ENCODE data around the gene WDR91.
"Not testable (repeated sequence)": the region's sequence is repeated elsewhere in the genome, so short reads cannot be mapped to it uniquely, and the experiment has no call there.

The WDR91 gene

GRCh38 chr7:135215180-135215579, 3.9 kb upstream of the WDR91 start:
- no peaks in the 10 kb centered on the region for H3K36me3 ChIP-seq (ENCODE audit: insufficient read depth, low read length)
- H3K4me1 ChIP-seq (ENCODE audit: insufficient read depth, low read length), result peaks cover 14% of the 10 kb centered on the region
- H3K4me3 ChIP-seq (ENCODE audit: low read depth in 1 of 2, low read length in 2 of 2), result no peak overlapping the region
- H3K79me2 ChIP-seq (ENCODE audit: insufficient read depth, low read length), result no peaks in the 10 kb centered on the region
- DNase-seq, result no peak
- no peak for ATAC-seq (ENCODE audit: insufficient read depth, low read depth)
- no peak overlapping the region for H3K9ac ChIP-seq (ENCODE audit: low read depth, low read length)
- H2AFZ ChIP-seq (ENCODE audit: low read depth, low read length), result no peak overlapping the region
- no peak overlapping the region for H3K4me2 ChIP-seq (ENCODE audit: insufficient read depth, low read length)
- H3K27me3 ChIP-seq (ENCODE audit: insufficient read depth, low read length, poor library complexity), result no peaks in the 10 kb centered on the region
- no peak overlapping the region for H3K27ac ChIP-seq (ENCODE audit: low read length)
- no peaks in the 10 kb centered on the region for H4K20me1 ChIP-seq (ENCODE audit: insufficient read depth, low read length)
- H3K9me3 ChIP-seq (ENCODE audit: insufficient read depth, low read length, severe bottlenecking), result no peaks in the 10 kb centered on the region
- TF ChIP-seq CTCF (IDR thresholded peaks at IDR 0.05; ENCODE audit: borderline replicate concordance, extremely low read depth, low read length, poor library complexity, severe bottlenecking) (no peak), EZH2 (IDR thresholded peaks at IDR 0.05; ENCODE audit: borderline replicate concordance, low read depth, low read length, severe bottlenecking) (no peak)

- Histone ChIP-seq H3K27me3 (ENCODE audit: insufficient read depth, low read length, poor library complexity) (no peaks in the 10 kb centered on the region), H3K36me3 (ENCODE audit: insufficient read depth, low read length) (no peaks in the 10 kb centered on the region), H3K79me2 (ENCODE audit: insufficient read depth, low read length) (no peaks in the 10 kb centered on the region), H4K20me1 (ENCODE audit: insufficient read depth, low read length) (no peaks in the 10 kb centered on the region), H3K4me3 (ENCODE audit: low read depth in 1 of 2, low read length in 2 of 2) (no peak overlapping the region), H2AFZ (ENCODE audit: low read depth, low read length) (no peak overlapping the region), H3K9ac (ENCODE audit: low read depth, low read length) (no peak overlapping the region), H3K9me3 (ENCODE audit: insufficient read depth, low read length, severe bottlenecking) (no peaks in the 10 kb centered on the region), H3K4me2 (ENCODE audit: insufficient read depth, low read length) (no peak overlapping the region), H3K27ac (ENCODE audit: low read length) (no peak overlapping the region), H3K4me1 (ENCODE audit: insufficient read depth, low read length) (peaks cover 15% of the 10 kb centered on the region)
- ATAC-seq (ENCODE audit: insufficient read depth, low read depth), result no peak
- DNase-seq, result no peak
- TF ChIP-seq EZH2 (IDR thresholded peaks at IDR 0.05; ENCODE audit: borderline replicate concordance, low read depth, low read length, severe bottlenecking) (no peak), CTCF (IDR thresholded peaks at IDR 0.05; ENCODE audit: borderline replicate concordance, extremely low read depth, low read length, poor library complexity, severe bottlenecking) (no peak)
Measured at GRCh38 chr7:135213831-135214230, 2.5 kb upstream of the WDR91 start.

GRCh38 chr7:135211946-135212685, 790 bp upstream of the WDR91 start:
- H3K4me3 ChIP-seq (ENCODE audit: low read depth in 1 of 2, low read length in 2 of 2), result peak overlapping the region; percentile 39 to 72; a peak in 3 of 4 replicates
- H3K36me3 ChIP-seq (ENCODE audit: insufficient read depth, low read length); H4K20me1 ChIP-seq (ENCODE audit: insufficient read depth, low read length); H3K9me3 ChIP-seq (ENCODE audit: insufficient read depth, low read length, severe bottlenecking); H3K27me3 ChIP-seq (ENCODE audit: insufficient read depth, low read length, poor library complexity); ATAC-seq (ENCODE audit: insufficient read depth, low read depth); H3K79me2 ChIP-seq (ENCODE audit: insufficient read depth, low read length); DNase-seq: not testable (repeated sequence)
- H3K9ac ChIP-seq (ENCODE audit: low read depth, low read length), result peak overlapping the region; percentile 65
- H3K4me2 ChIP-seq (ENCODE audit: insufficient read depth, low read length), result peak overlapping the region; percentile 100
- H2AFZ ChIP-seq (ENCODE audit: low read depth, low read length), result peak overlapping the region; percentile 99
- peak overlapping the region; percentile 70 for H3K27ac ChIP-seq (ENCODE audit: low read length)
- H3K4me1 ChIP-seq (ENCODE audit: insufficient read depth, low read length), result peaks cover 15% of the 10 kb centered on the region

GRCh38 chr7:135210888-135211178, 493 bp downstream of the WDR91 start:
- no peaks in the 10 kb centered on the region for H3K79me2 ChIP-seq (ENCODE audit: insufficient read depth, low read length)
- H3K27ac ChIP-seq (ENCODE audit: low read length), result peak overlapping the region; percentile 1; the same call in 1 of the 2 replicates
- TF ChIP-seq CTCF (IDR thresholded peaks at IDR 0.05; ENCODE audit: borderline replicate concordance, extremely low read depth, low read length, poor library complexity, severe bottlenecking) (no peak), EZH2 (IDR thresholded peaks at IDR 0.05; ENCODE audit: borderline replicate concordance, low read depth, low read length, severe bottlenecking) (no peak)
- ATAC-seq (ENCODE audit: insufficient read depth, low read depth), result no peak; the same call in 2 of the 3 replicates
- H3K27me3 ChIP-seq (ENCODE audit: insufficient read depth, low read length, poor library complexity), result no peaks in the 10 kb centered on the region
- H3K9ac ChIP-seq (ENCODE audit: low read depth, low read length), result peak overlapping the region; percentile 65
- H2AFZ ChIP-seq (ENCODE audit: low read depth, low read length), result peak overlapping the region; percentile 71
- H3K9me3 ChIP-seq (ENCODE audit: insufficient read depth, low read length, severe bottlenecking), result no peaks in the 10 kb centered on the region
- peak overlapping the region; percentile 31 to 72; a peak in 3 of 4 replicates for H3K4me3 ChIP-seq (ENCODE audit: low read depth in 1 of 2, low read length in 2 of 2)
- peak overlapping the region; percentile 100 for H3K4me2 ChIP-seq (ENCODE audit: insufficient read depth, low read length)
- no peaks in the 10 kb centered on the region for H4K20me1 ChIP-seq (ENCODE audit: insufficient read depth, low read length)
- no peaks in the 10 kb centered on the region; the same call in 1 of the 2 replicates for H3K36me3 ChIP-seq (ENCODE audit: insufficient read depth, low read length)
- peaks cover 15% of the 10 kb centered on the region for H3K4me1 ChIP-seq (ENCODE audit: insufficient read depth, low read length)
- DNase-seq, result no peak
